Iris pigment epithelial cell (primary cell): ENCODE data around the gene COL7A1.
A peak's percentile ranks its signal among the peaks of the same experiment; 100 is the strongest.

Source experiments
- DNase-seq: peaks from one replicate; pipeline ENCODE4 v3.0.0-alpha.2; 2011; ENCODE audit warnings: low read depth

Gene COL7A1

GRCh38 chr3:48595075-48595525 lies at the start of gene COL7A1:
COL7A1 (minus strand) TSS chr3:48595329; CDS start chr3:48595159, 170 bp downstream.
- no peak for DNase-seq

GRCh38 chr3:48642605-48643004 lies 47.5 kb upstream of the COL7A1 start:
- no peak for DNase-seq

GRCh38 chr3:48641396-48641795 lies 46.3 kb upstream of the COL7A1 start:
- no peak for DNase-seq

- DNase-seq, result no peak
Observed at GRCh38 chr3:48639944-48640606, 44.9 kb upstream of the COL7A1 start.

- no peak for DNase-seq
Observed at GRCh38 chr3:48637305-48637704, 42.2 kb upstream of the COL7A1 start.

- DNase-seq, result no peak
Observed at GRCh38 chr3:48636149-48636655, 41.1 kb upstream of the COL7A1 start.

GRCh38 chr3:48635222-48636021 lies 40.3 kb upstream of the COL7A1 start, which contains the start of gene SLC26A6:
SLC26A6 (minus strand) TSS chr3:48635461; CDS start chr3:48635393, 68 bp downstream.
- peak; percentile 98 for DNase-seq

GRCh38 chr3:48634661-48635221 lies 39.6 kb upstream of the COL7A1 start:
- peak; percentile 54 for DNase-seq

- no peak for DNase-seq
Observed at GRCh38 chr3:48633743-48634142, 38.6 kb upstream of the COL7A1 start.

GRCh38 chr3:48633256-48633655 lies 38.1 kb upstream of the COL7A1 start:
- no peak for DNase-seq

GRCh38 chr3:48631516-48632448 lies 36.7 kb upstream of the COL7A1 start:
- no peak for DNase-seq

- DNase-seq, result no peak
Observed at GRCh38 chr3:48630833-48631232, 35.7 kb upstream of the COL7A1 start.

- no peak for DNase-seq
Observed at GRCh38 chr3:48630407-48630806, 35.3 kb upstream of the COL7A1 start.

GRCh38 chr3:48629894-48630293 lies 34.8 kb upstream of the COL7A1 start:
- DNase-seq, result no peak

GRCh38 chr3:48628277-48629017 lies 33.3 kb upstream of the COL7A1 start:
- no peak for DNase-seq

- DNase-seq, result no peak
Observed at GRCh38 chr3:48625600-48625999, 30.5 kb upstream of the COL7A1 start.

- DNase-seq, result no peak
Observed at GRCh38 chr3:48624767-48625166, 29.6 kb upstream of the COL7A1 start.

GRCh38 chr3:48623851-48624547 lies 28.9 kb upstream of the COL7A1 start:
- no peak for DNase-seq

GRCh38 chr3:48621461-48621869 lies 26.3 kb upstream of the COL7A1 start, which contains the start of gene TMEM89:
TMEM89 (minus strand) TSS chr3:48621769; CDS start chr3:48621756, 13 bp downstream.
- DNase-seq, result no peak
